IMR-90 (cell line): ENCODE data around the gene EVA1C. TPM values are rescaled to one million over a fixed set of nuclear protein-coding genes. Genes with fewer than 3 reads are reported as not detected.
"Not testable (repeated sequence)": the region's sequence is repeated elsewhere in the genome, so short reads cannot be mapped to it uniquely, and the experiment has no call there.

Experiments
- ATAC-seq: fragments of 200-7000 bp; cut with Tn5 transposase; 2 replicates; pipeline ENCODE4 v1.9.1; 2020; ENCODE audit warnings: low read depth, mild to moderate bottlenecking, moderate library complexity
- BruUV-seq: library from RNA; stranded (reverse); fragments of 400-500 nt; replicated peaks from 2 replicates; lab custom pipeline; 2021; lab: Mats Ljungman, UMichigan
- CTCF ChIA-PET: fragments of 300-600 bp; formaldehyde crosslinking; extraction: SDS; loops from one replicate; lab custom pipeline; 2021; ENCODE audit warnings: antibody characterized with exemption; lab: Yijun Ruan, JAX
- POLR2A ChIA-PET: fragments of 300-600 bp; sonication (Branson Sonifier 250); formaldehyde crosslinking; loops from one replicate; lab custom pipeline; 2022; ENCODE audit warnings: antibody characterized with exemption; ENCODE audit not compliant: unreplicated experiment; lab: Charles Lee
- DNase-seq: peaks from one replicate; pipeline ENCODE4 v3.0.0; 2013
- H2AFZ ChIP-seq: replicated peaks from 2 replicates; pipeline ENCODE3; 2013; ENCODE audit warnings: low read length, mild to moderate bottlenecking; ENCODE audit not compliant: poor library complexity
- H2AK5ac ChIP-seq: 2 replicates; pipeline ENCODE4 v1.6.1; 2013; ENCODE audit warnings: low read depth, low read length, inconsistent platforms
- H2AK9ac ChIP-seq: replicated peaks from 2 replicates; pipeline ENCODE3; 2013; ENCODE audit warnings: mild to moderate bottlenecking, low read depth, low read length, moderate library complexity; ENCODE audit not compliant: poor library complexity
- H2BK120ac ChIP-seq: 2 replicates; pipeline ENCODE4 v1.6.1; 2013; ENCODE audit warnings: low read depth, low read length, inconsistent platforms
- H2BK15ac ChIP-seq: 3 replicates; pipeline ENCODE4 v1.6.1; 2013; ENCODE audit warnings: low read depth, low read length, inconsistent platforms
- H2BK20ac ChIP-seq: 2 replicates; pipeline ENCODE4 v1.6.1; 2013; ENCODE audit warnings: low read depth, mild to moderate bottlenecking, inconsistent platforms, low read length, moderate library complexity
- H2BK5ac ChIP-seq: 2 replicates; pipeline ENCODE4 v1.6.1; 2013; ENCODE audit warnings: mild to moderate bottlenecking, low read depth, low read length, inconsistent platforms; ENCODE audit not compliant: poor library complexity, severe bottlenecking
- H3K14ac ChIP-seq: replicated peaks from 2 replicates; pipeline ENCODE4 v1.6.1; 2013; ENCODE audit warnings: low read depth, low read length, inconsistent platforms
- H3K18ac ChIP-seq: 2 replicates; pipeline ENCODE4 v1.6.1; 2013; ENCODE audit warnings: low read depth, low read length, control low read depth
- H3K23ac ChIP-seq: 2 replicates; pipeline ENCODE4 v1.6.1; 2013; ENCODE audit warnings: low read depth, low read length, inconsistent platforms
- H3K27ac ChIP-seq: 2 replicates; pipeline ENCODE4 v1.5.1; 2013; ENCODE audit warnings: mild to moderate bottlenecking, control low read depth, low read length; ENCODE audit not compliant: insufficient read depth
- H3K27me3 ChIP-seq: 2 replicates; pipeline ENCODE4 v1.6.1; 2013; ENCODE audit warnings: low read length; ENCODE audit not compliant: control insufficient read depth, insufficient read depth
- H3K36me3 ChIP-seq: 2 replicates; pipeline ENCODE4 v1.6.1; 2013; ENCODE audit warnings: low read length, mixed read lengths; ENCODE audit not compliant: control insufficient read depth, insufficient read depth
- H3K4ac ChIP-seq: 2 replicates; pipeline ENCODE4 v1.6.1; 2013; ENCODE audit warnings: low read depth, low read length, inconsistent platforms
- H3K4me1 ChIP-seq: 2 replicates; pipeline ENCODE4 v1.6.1; 2013; ENCODE audit warnings: low read length, mixed read lengths; ENCODE audit not compliant: control insufficient read depth, insufficient read depth
- H3K4me2 ChIP-seq: 2 replicates; pipeline ENCODE4 v1.6.1; 2013; ENCODE audit warnings: low read depth, mild to moderate bottlenecking, control low read depth, low read length, moderate library complexity
- H3K4me3 ChIP-seq: 2 replicates; pipeline ENCODE4 v1.5.1; 2013; ENCODE audit warnings: low read depth, mild to moderate bottlenecking, control low read depth, low read length, moderate library complexity; ENCODE audit not compliant: insufficient read depth
- H3K56ac ChIP-seq: 2 replicates; pipeline ENCODE4 v1.6.1; 2013; ENCODE audit warnings: low read length, inconsistent platforms; ENCODE audit not compliant: insufficient read depth; ENCODE audit errors: extremely low read depth
- H3K79me1 ChIP-seq, 2 experiments: 2 replicates each; pipeline ENCODE4 v1.6.1; 2013; ENCODE audit warnings: low read length in 2 of 2, inconsistent platforms in 1 of 2, low read depth in 1 of 2
- H3K9ac ChIP-seq: 2 replicates; pipeline ENCODE4 v1.6.1; 2013; ENCODE audit warnings: low read depth, low read length, control low read depth
- H3K9me1 ChIP-seq: 2 replicates; pipeline ENCODE4 v1.6.1; 2013; ENCODE audit warnings: low read length, inconsistent platforms; ENCODE audit not compliant: insufficient read depth
- H3K9me3 ChIP-seq: 2 replicates; pipeline ENCODE4 v1.6.1; 2013; ENCODE audit warnings: low read length; ENCODE audit not compliant: control insufficient read depth, insufficient read depth
- H4K20me1 ChIP-seq: 2 replicates; pipeline ENCODE4 v1.6.1; 2013; ENCODE audit warnings: low read length, inconsistent platforms; ENCODE audit not compliant: insufficient read depth
- H4K5ac ChIP-seq: 2 replicates; pipeline ENCODE4 v1.6.1; 2013; ENCODE audit warnings: mild to moderate bottlenecking, low read depth, low read length, control low read depth
- H4K8ac ChIP-seq, 2 experiments: 2 replicates each; pipeline ENCODE4 v1.6.1; 2013; ENCODE audit warnings: low read depth in 2 of 2, low read length in 2 of 2, control low read depth in 1 of 2, inconsistent platforms in 1 of 2
- H4K91ac ChIP-seq: 2 replicates; pipeline ENCODE4 v1.6.1; 2013; ENCODE audit warnings: low read depth, low read length, inconsistent platforms; ENCODE audit not compliant: insufficient read depth
- WGBS, 2 experiments: methylation state at CpG; one replicate each; pipeline versions ENCODE4 v1.1.5 to v1.1.7; 2013; ENCODE audit warnings: missing lambda C conversion rate in 2 of 2; ENCODE audit not compliant: insufficient read length in 1 of 2; ENCODE audit errors: extremely low coverage in 2 of 2; 5-methylcytosine and 5-hydroxymethylcytosine counted together
- dilution Hi-C: fragments of 300-500 bp; cut with HindIII; formaldehyde crosslinking; loops from one replicate; pipeline ENCODE4 v1.14.3; 2018; ENCODE audit warnings: low sequenced_read_pairs; ENCODE audit not compliant: unreplicated experiment
- in situ Hi-C: fragments of 300-500 bp; cut with MboI; formaldehyde crosslinking; loops from 3 replicates; pipeline ENCODE4 v1.14.3; 2019; ENCODE audit warnings: low sequenced_read_pairs, inconsistent platforms, mixed read lengths
- intact Hi-C: fragments of 100-400 bp; cut with micrococcal nuclease; formaldehyde crosslinking; loops from 2 replicates; pipeline ENCODE4 v1.10.0; 2022
- polyA plus RNA-seq, 3 experiments: library from polyadenylated mRNA; depleted of rRNA; stranded (reverse); fragments of >200 nt; gene quantifications; 2 replicates each; pipeline ENCODE4 v1.2.3, GENCODE V29; 2012; ENCODE audit warnings: low replicate concordance in 1 of 3
- total RNA-seq: library from RNA; depleted of rRNA; stranded (reverse); fragments of >200 nt; gene quantifications from 2 replicates; pipeline ENCODE4 v1.2.3, GENCODE V29; 2012

The EVA1C gene
- total and polyA plus RNA-seq, 2 of the 4 experiments (the other 2 are of a cell fraction): 0.72 to 1.1 TPM

DNA sequence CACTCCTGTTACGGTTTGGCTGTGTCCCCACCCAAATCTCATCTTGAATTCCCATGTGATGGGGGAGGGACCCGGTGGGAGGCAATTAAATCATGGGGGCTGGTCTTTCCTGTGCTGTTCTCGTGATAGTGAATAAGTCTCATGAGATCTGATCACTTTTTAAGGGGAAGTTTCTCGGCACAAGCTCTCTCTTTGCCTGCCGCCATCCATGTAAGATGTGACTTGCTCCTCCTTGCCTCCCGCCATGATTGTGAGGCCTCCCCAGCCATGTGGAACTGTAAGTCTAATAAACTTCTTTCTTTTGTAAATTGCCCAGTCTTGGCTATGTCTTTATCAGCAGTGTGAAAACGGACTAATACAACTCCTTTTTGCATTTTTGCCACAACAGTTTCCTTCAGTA lies 118.3 kb downstream of the EVA1C start:
- H3K79me1 ChIP-seq, H3K9me3 ChIP-seq, H2BK5ac ChIP-seq, H3K9ac ChIP-seq, H4K5ac ChIP-seq, H3K4me3 ChIP-seq, H3K14ac ChIP-seq, H3K9me1 ChIP-seq, in situ Hi-C loops, BruUV-seq, H2AFZ ChIP-seq, CTCF ChIA-PET, H2AK5ac ChIP-seq, H4K8ac ChIP-seq, POLR2A ChIA-PET, H3K4ac ChIP-seq, H3K27me3 ChIP-seq, H3K18ac ChIP-seq, H3K4me1 ChIP-seq, H2AK9ac ChIP-seq, H3K36me3 ChIP-seq, dilution Hi-C loops, DNase-seq, H4K20me1 ChIP-seq, H2BK15ac ChIP-seq, H3K27ac ChIP-seq, H2BK20ac ChIP-seq, H3K56ac ChIP-seq, intact Hi-C loops, H4K91ac ChIP-seq, H3K4me2 ChIP-seq, ATAC-seq, H2BK120ac ChIP-seq, H3K23ac ChIP-seq: not testable (repeated sequence)
- no CpG with 5 or more reads among the region's 7 CpGs for WGBS, 2 experiments

DNA sequence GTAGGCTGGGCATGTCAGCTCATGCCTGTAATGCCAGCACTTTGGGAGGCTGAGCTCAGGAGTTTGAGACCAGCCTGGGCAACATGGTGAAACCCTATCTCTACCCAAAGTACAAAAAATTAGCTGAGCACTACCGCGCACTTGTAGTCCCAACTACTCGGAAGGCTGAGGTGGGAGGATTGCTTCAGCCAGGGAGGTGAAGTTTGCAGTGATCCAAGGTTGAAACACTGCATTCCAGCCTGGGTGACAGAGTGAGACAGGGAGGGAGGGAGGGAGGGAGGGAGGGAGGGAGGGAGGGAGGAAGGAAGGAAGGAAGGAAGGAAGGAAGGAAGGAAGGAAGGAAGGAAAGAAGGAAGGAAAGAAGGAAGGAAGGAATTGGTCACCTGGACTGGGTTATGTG lies 119.1 kb downstream of the EVA1C start:
- H3K56ac ChIP-seq, H3K27ac ChIP-seq, H2AK9ac ChIP-seq, H4K5ac ChIP-seq, H3K14ac ChIP-seq, H3K23ac ChIP-seq, H3K4me3 ChIP-seq, H2AFZ ChIP-seq, ATAC-seq, H2BK20ac ChIP-seq, H2BK120ac ChIP-seq, dilution Hi-C loops, H4K91ac ChIP-seq, DNase-seq, CTCF ChIA-PET, intact Hi-C loops, H4K8ac ChIP-seq, H3K9ac ChIP-seq, H2BK5ac ChIP-seq, H3K4ac ChIP-seq, H3K4me1 ChIP-seq, in situ Hi-C loops, H3K79me1 ChIP-seq, H3K4me2 ChIP-seq, H3K36me3 ChIP-seq, H3K9me1 ChIP-seq, H2BK15ac ChIP-seq, POLR2A ChIA-PET, H3K9me3 ChIP-seq, H2AK5ac ChIP-seq, H3K18ac ChIP-seq, BruUV-seq, H4K20me1 ChIP-seq, H3K27me3 ChIP-seq: not testable (repeated sequence)
- no CpG with 5 or more reads among the region's 3 CpGs for WGBS, 2 experiments
